Right renal cortex interstitium (tissue), 3 donors: ENCODE measurements around the gene CDKL5. TPM values are rescaled to one million over a fixed set of nuclear protein-coding genes. Genes with fewer than 3 reads are reported as not detected.

ENCODE experiments used
- DNase-seq, 3 donors: peaks; one replicate each; pipeline ENCODE4 v3.0.0-alpha.2; 2013; ENCODE audit warnings: low read depth in 3 of 3, low spot score in 2 of 3
- polyA plus RNA-seq, 3 donors: library from polyadenylated mRNA; unstranded; fragments of 120-200 nt; gene quantifications; one replicate each; pipeline ENCODE4 v1.2.1, GENCODE V29; 2013; ENCODE audit not compliant: insufficient read length in 3 of 3

The CDKL5 gene
- polyA plus RNA-seq, 3 donors: 13.6 to 14.5 (median 14.2) TPM

- no peak for DNase-seq
These were observed 213.9 kb downstream of the CDKL5 start for GRCh38 chrX:18639280-18639679.

DNA sequence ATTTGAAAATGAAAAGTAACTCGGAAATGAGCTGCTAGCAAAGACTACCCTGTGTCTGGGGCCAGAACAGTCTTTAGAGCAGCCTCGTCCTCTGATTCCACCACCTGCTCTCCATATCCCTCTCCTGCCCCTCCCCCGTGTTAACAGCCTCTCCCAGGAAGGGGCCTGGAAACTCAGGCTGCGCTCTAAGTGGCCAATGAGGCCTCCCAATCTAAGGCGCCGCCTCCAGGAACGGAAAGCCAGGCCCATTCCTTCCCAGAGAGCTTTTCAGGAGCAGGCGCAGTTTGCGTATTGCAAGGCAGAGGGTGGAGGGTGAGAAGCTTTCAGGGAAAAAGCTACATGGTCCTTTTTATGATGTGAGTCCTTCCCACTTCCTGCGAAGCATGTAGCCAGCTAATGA lies 215.3 kb downstream of the CDKL5 start:
- DNase-seq: no peak

- DNase-seq: no peak
These were observed 217.8 kb downstream of the CDKL5 start for GRCh38 chrX:18643243-18643642.

GRCh38 chrX:18643853-18644252 lies 218.4 kb downstream of the CDKL5 start:
- no peak for DNase-seq

GRCh38 chrX:18647621-18648020 lies 222.2 kb downstream of the CDKL5 start:
- DNase-seq: no peak

- no peak for DNase-seq
These were observed 224.1 kb downstream of the CDKL5 start for GRCh38 chrX:18649498-18649951.

GRCh38 chrX:18650662-18651061 lies 225.3 kb downstream of the CDKL5 start:
- DNase-seq: no peak

DNA sequence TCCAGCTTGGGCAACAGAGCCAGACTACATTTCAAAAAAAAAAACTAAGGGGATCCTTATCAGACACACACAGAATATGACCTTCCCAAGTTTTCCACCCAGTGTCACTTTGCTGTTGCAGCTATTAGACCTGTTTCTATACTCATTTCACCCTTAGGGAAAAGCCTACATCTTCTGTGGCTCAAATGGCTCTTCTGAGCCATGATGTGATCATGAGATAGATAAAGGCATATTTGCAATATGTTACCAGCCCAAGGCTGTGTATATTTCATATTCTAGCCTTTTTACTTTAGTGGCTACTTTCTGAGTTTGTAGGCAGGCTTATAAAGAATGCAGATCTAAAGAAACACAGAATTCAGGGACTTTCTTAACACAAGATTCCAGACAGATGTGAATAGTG lies 227.2 kb downstream of the CDKL5 start:
- DNase-seq: no peak

- no peak for DNase-seq
These were observed 229.7 kb downstream of the CDKL5 start for GRCh38 chrX:18654875-18655836.

DNA sequence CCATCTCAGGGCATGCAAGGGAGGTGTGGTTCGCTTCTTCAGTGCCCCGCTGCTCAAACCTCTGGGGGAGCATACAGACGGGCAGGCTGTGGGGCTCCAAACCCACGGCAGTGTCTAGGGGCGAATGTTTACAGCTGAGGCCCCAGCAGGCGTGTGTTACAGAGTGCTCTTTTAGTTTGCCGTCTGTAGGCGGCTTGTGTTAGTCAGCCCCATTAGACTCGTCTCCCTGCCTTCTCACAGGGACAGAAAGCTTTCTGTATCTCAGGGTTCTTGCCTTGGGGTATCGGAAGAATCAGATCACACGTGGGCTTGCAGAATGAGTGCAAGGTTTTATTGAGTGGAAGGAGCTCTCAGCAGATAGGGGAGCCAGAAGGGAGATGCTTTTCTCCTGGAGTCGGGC lies 235.9 kb downstream of the CDKL5 start:
- DNase-seq: no peak

DNA sequence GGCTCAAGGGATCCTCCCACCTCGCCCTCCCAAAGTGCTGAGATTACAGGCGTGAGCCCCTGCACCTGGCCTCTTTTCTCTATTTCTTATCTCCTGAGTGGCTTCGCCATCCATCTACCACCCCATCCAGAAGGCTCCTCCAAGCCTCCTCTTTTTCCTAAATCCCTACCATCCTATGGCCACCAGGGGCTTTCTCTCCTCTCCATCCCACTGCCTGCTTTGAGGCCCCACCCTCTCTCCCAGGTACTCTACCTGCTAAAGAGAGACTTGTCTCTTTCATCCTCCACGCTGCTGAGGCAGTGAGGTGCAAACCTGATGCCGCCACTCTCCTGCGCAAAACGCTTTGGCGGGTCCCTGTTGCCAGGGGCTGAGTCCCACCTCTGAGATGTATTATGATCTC lies 239.5 kb downstream of the CDKL5 start:
- no peak for DNase-seq

- DNase-seq: no peak
These were observed 241.2 kb downstream of the CDKL5 start for GRCh38 chrX:18666614-18667013.

GRCh38 chrX:18668071-18668835 lies 242.8 kb downstream of the CDKL5 start:
- DNase-seq: no peak

DNA sequence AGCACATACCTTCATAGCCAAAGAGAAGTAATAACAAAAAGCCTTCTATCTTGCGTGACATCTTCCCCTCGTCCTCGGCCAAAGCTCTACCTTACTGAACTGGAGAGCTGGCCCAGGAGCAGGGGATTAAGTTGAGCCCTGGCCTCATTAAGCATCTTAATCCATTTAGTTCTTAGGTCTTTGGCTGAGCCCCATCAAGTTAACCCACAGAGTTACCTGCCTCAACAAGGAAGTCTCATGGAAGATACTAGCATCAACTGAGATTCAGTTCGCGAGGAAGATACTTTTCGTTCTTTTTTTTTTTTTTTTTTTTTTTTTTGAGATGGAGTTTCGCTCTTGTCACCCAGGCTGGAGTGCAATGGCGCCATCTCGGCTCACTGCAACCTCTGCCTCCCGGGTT lies 246.6 kb downstream of the CDKL5 start, which contains the start of gene RS1:
Gene RS1, minus strand, starts transcription at position 101 of the 400 bp plus-strand sequence. Its CDS starts 40 bp downstream, at position 61.
- no peak for DNase-seq

DNA sequence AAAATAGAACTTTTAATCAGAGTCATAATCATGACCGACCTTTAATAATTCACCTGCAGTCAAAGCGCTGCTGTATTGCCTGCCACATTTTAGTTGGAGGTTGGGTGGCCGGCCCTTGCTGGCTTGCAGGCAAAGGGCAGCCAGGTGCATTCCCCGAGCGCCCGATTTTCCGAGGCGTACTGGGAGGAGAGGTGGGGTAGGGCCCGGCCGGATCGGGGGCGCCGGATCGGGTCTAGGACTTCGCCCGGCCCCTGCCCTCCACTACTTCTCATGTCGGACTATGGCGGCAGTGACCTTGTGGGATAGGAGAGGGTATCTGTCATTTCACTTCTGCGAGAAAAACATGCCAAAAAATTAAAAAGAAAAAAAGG lies 249.0 kb downstream of the CDKL5 start:
- DNase-seq: no peak

DNA sequence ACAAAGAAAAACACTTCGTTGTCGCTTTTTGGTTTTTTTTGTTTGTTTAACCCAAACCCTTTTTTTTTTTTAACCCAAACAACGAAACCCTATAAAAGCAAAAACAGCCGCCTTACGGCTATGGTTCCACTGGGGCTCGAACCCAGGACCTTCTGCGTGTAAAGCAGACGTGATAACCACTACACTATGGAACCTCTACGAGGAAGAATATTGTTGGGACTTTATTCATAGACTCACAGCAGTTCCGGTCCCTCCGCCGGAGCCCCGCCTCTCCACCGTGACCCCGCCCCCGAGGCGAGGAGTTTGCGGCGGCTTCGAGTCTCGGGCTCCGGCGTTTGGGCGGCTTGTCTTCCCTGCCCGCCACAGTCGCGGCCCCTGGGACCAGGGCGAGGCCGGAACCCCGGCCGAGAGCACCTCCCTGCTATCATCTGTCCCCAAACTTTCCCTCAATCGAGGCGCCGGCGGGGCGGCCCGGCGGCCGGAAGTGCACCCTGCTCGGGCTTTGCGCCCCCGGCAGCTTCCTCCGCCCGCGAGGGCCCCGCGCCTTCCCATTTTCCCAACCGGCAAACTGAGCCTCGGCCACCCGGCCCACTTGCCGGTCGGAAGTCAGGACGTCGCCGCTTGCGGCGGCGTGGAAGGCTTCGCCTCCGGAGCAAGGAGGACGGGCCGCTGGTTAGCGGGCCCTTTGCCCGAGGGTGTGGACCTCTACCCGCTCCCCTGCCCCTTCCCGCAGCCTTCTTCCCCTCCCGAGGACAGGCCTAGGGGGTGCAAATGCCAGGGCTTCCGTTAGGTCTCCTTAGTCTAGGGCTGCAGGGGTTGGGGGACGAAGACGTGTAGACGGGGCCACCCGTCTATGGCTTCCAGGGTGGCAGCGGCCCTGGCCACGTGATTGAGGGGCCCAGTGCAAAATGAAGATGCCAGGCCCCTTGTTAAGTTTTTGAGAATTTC lies 249.7 kb downstream of the CDKL5 start:
- DNase-seq: peak; percentile 65

- no peak for DNase-seq
These were observed 250.6 kb downstream of the CDKL5 start for GRCh38 chrX:18676050-18676449.

DNA sequence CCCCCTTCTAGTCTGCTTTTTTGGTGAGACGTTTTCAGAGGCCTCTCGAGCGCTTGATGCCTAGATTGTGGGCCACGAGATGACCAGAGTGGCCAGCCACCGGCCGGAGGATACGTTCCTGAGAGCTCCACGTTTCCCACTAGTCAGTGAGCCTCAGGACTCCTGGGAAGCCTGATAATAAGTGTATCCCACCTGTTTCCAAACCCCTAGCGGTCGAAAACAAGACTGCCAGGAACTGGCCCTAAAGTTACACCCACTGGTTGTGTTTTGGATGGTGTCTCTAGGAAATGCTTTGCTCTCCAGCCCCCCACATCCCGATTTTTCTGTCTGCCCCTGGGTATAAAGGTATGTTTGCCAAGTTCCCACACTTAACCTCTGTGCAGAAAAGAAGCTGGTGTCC lies 251.1 kb downstream of the CDKL5 start:
- DNase-seq: no peak

DNA sequence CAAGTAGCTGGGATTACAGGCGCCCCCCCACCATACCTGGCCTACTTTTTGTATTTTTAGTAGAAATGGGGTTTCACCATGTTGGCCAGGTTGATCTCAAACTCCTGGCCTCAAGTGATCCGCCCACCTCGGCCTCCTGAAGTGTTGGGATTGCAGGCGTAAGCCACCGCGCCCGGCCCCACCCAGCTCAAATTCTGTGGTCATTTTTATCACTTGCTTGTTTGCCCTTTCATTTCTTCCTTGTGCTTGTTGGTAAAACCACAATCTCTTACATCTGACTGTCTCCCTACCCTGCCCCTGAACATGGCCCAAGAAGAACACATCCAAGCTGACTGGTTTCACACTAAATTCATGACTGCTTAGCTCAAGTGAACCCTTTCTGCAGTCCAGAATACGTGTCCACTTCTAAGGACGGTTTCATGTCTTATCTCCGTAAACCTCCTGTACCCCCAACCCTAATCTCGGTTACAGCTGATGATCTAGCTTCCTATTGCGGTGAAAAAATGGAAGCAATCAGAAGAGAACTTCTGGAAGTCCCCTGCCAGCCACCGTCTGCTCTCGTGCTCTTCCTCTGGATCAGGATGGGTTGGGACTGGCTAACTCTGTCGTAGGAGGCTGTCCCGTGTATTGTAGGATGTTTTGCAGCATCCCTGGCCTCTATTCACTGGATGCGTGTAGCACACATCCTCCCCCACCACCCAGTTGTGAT lies 251.9 kb downstream of the CDKL5 start:
- no peak for DNase-seq

GRCh38 chrX:18681996-18682395 lies 256.6 kb downstream of the CDKL5 start:
- no peak for DNase-seq
